ENCODE results near the gene CABP1. TPM values are rescaled to one million over a fixed set of nuclear protein-coding genes. Genes with fewer than 3 reads are reported as not detected.

CABP1 gene
- total and polyA plus RNA-seq, 4 donors, result 0.05 to 0.12 (median 0.08) TPM; not detected in 1

- TF ChIP-seq MAX (IDR thresholded peaks at IDR 0.05), result no peak
- TF ChIP-seq, protein P1, sequence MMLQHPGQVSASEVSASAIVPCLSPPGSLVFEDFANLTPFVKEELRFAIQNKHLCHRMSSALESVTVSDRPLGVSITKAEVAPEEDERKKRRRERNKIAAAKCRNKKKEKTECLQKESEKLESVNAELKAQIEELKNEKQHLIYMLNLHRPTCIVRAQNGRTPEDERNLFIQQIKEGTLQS (IDR thresholded peaks at IDR 0.05), result no peak
- no peak for TF ChIP-seq EGR1 (IDR thresholded peaks at IDR 0.05; ENCODE audit: low read depth in 2 of 2)
- no peak for TF ChIP-seq RXRA (IDR thresholded peaks at IDR 0.05)
- no peak for TF ChIP-seq JUND (IDR thresholded peaks at IDR 0.05)
- no peak for TF ChIP-seq CTCF (IDR thresholded peaks at IDR 0.05; ENCODE audit: low read depth, low read length, missing input control)
- TF ChIP-seq GABPA (IDR thresholded peaks at IDR 0.05 in 1 of 2, conservative IDR thresholded peaks at IDR 0.05 in 1 of 2), result no peak
- TF ChIP-seq FOXA2 (IDR thresholded peaks at IDR 0.05), result no peak
- no peak for TF ChIP-seq FOXA1 (IDR thresholded peaks at IDR 0.05)
- WGBS, result 60% methylated on average over 3 of the region's 3 CpGs
- no peak overlapping the region for H3K4me3 ChIP-seq (ENCODE audit: low read depth in 1 of 3, low read length in 3 of 3)
- H3K27me3 ChIP-seq (ENCODE audit: control insufficient read depth in 4 of 4, insufficient read depth in 4 of 4, low read length in 3 of 4), result no peaks in the 10 kb centered on the region
- H3K36me3 ChIP-seq (ENCODE audit: control insufficient read depth in 4 of 4, insufficient read depth in 3 of 4, low read depth in 1 of 4, low read length in 3 of 4), result peaks cover 4 to 19% (median 13%) of the 10 kb centered on the region in 4 donors
- H3K9ac ChIP-seq (ENCODE audit: low read depth in 1 of 2, low read length in 2 of 2), result no peak overlapping the region
- H3K4me1 ChIP-seq (ENCODE audit: control insufficient read depth in 4 of 4, insufficient read depth in 4 of 4, low read length in 3 of 4), result peaks cover 9 to 58% (median 48%) of the 10 kb centered on the region in 4 donors
- no peaks in the 10 kb centered on the region for H3K9me3 ChIP-seq (ENCODE audit: control insufficient read depth in 4 of 4, low read length in 3 of 4)
- peak overlapping the region; percentile 40 to 63 for H3K27ac ChIP-seq (ENCODE audit: low read depth in 1 of 2, low read length in 2 of 2)
- no peak for DNase-seq (ENCODE audit: low spot score)
Measured at GRCh38 chr12:120690978-120691377, 50.6 kb downstream of the CABP1 start.

DNA sequence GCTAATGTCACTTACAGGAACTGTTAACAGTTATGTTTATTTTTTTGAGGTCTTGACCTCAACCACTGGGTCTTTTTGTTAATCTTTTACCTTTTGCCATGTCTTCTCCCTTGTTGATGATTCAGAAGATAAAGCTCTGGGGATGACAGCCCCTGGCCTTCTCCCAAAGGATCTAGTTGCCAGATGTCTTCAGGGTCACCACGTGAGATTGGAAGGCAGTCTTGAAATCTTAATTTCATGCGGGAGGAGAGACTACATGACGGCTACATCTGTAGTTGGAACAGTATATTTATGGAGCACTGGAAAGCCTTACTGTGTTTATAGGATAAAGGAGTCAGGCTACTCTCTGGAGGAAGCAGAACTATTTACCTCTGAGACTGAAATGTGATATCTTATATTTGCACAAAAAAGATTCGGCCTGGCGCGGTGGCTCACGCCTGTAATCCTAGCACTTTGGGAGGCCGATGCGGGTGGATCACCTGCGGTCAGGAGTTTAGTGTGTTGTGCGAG, 52.2 kb downstream of the CABP1 start:
- peaks cover 9 to 33% (median 29%) of the 10 kb centered on the region in 4 donors for H3K36me3 ChIP-seq (ENCODE audit: control insufficient read depth in 4 of 4, insufficient read depth in 3 of 4, low read depth in 1 of 4, low read length in 3 of 4)
- H3K4me1 ChIP-seq (ENCODE audit: control insufficient read depth in 4 of 4, insufficient read depth in 4 of 4, low read length in 3 of 4), result peaks cover 10 to 57% (median 46%) of the 10 kb centered on the region in 4 donors
- TF ChIP-seq, protein P2, sequence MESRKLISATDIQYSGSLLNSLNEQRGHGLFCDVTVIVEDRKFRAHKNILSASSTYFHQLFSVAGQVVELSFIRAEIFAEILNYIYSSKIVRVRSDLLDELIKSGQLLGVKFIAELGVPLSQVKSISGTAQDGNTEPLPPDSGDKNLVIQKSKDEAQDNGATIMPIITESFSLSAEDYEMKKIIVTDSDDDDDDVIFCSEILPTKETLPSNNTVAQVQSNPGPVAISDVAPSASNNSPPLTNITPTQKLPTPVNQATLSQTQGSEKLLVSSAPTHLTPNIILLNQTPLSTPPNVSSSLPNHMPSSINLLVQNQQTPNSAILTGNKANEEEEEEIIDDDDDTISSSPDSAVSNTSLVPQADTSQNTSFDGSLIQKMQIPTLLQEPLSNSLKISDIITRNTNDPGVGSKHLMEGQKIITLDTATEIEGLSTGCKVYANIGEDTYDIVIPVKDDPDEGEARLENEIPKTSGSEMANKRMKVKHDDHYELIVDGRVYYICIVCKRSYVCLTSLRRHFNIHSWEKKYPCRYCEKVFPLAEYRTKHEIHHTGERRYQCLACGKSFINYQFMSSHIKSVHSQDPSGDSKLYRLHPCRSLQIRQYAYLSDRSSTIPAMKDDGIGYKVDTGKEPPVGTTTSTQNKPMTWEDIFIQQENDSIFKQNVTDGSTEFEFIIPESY (IDR thresholded peaks at IDR 0.05), result no peak
- TF ChIP-seq CTCF (IDR thresholded peaks at IDR 0.05; ENCODE audit: low read depth, low read length, missing input control) (no peak), FOXA2 (IDR thresholded peaks at IDR 0.05) (no peak), RXRA (IDR thresholded peaks at IDR 0.05) (peak; percentile 64 to 83), NR2F2 (IDR thresholded peaks at IDR 0.05) (peak; percentile 26), EGR1 (IDR thresholded peaks at IDR 0.05; ENCODE audit: low read depth in 2 of 2) (no peak), JUND (IDR thresholded peaks at IDR 0.05) (peak in 1 of 2 donors; percentile 59), RAD21 (IDR thresholded peaks at IDR 0.05) (no peak), REST (IDR thresholded peaks at IDR 0.05) (no peak), TAF1 (conservative IDR thresholded peaks at IDR 0.05) (no peak), HNF4G (IDR thresholded peaks at IDR 0.05) (no peak), SP1 (IDR thresholded peaks at IDR 0.05) (no peak), HNF4A (conservative IDR thresholded peaks at IDR 0.05) (peak; percentile 34 to 50), MAX (IDR thresholded peaks at IDR 0.05) (no peak), GABPA (IDR thresholded peaks at IDR 0.05 in 1 of 2, conservative IDR thresholded peaks at IDR 0.05 in 1 of 2) (peak in 1 of 2 donors; percentile 36), FOXA1 (IDR thresholded peaks at IDR 0.05) (no peak), YY1 (IDR thresholded peaks at IDR 0.05) (peak; percentile 49)
- TF ChIP-seq, protein P1 (IDR thresholded peaks at IDR 0.05), result no peak
- no peaks in the 10 kb centered on the region for H3K27me3 ChIP-seq (ENCODE audit: control insufficient read depth in 4 of 4, insufficient read depth in 4 of 4, low read length in 3 of 4)
- peak overlapping the region; percentile 12 to 46 for H3K27ac ChIP-seq (ENCODE audit: low read depth in 1 of 2, low read length in 2 of 2)
- WGBS, result 49% methylated on average over 11 of the region's 11 CpGs
- no peak for DNase-seq (ENCODE audit: low spot score)
- H3K9ac ChIP-seq (ENCODE audit: low read depth in 1 of 2, low read length in 2 of 2), result no peak overlapping the region
- no peak overlapping the region for H3K4me3 ChIP-seq (ENCODE audit: low read depth in 1 of 3, low read length in 3 of 3)
- H3K9me3 ChIP-seq (ENCODE audit: control insufficient read depth in 4 of 4, low read length in 3 of 4), result no peaks in the 10 kb centered on the region
